Prostate gland (tissue), 2 donors: ENCODE measurements around the gene KCNJ15.

ENCODE experiments used
- POLR2A ChIP-seq: fragments of 450-650 bp; IDR thresholded peaks from one replicate; pipeline ENCODE4 v1.6.1; 2016; ENCODE audit warnings: antibody characterized with exemption, mild to moderate bottlenecking
- POLR2AphosphoS5 ChIP-seq: sonication (generic); formaldehyde crosslinking; IDR thresholded peaks from one replicate; pipeline ENCODE4 v1.6.1; 2017; ENCODE audit warnings: antibody characterized with exemption
- TF ChIP-seq, protein P1 (sequence below), 4 experiments: fragments of 200-600 bp in 2 of 4; fragments of 450-650 bp in 2 of 4; sonication (generic) in 2 of 4; IDR thresholded peaks; 1 replicate in 3 of 4; 2 replicates in 1 of 4; pipeline ENCODE4 v1.5.1; 2016 to 2019; ENCODE audit warnings: antibody characterized with exemption in 4 of 4, mild to moderate bottlenecking in 2 of 4, moderate library complexity in 2 of 4

DNA sequence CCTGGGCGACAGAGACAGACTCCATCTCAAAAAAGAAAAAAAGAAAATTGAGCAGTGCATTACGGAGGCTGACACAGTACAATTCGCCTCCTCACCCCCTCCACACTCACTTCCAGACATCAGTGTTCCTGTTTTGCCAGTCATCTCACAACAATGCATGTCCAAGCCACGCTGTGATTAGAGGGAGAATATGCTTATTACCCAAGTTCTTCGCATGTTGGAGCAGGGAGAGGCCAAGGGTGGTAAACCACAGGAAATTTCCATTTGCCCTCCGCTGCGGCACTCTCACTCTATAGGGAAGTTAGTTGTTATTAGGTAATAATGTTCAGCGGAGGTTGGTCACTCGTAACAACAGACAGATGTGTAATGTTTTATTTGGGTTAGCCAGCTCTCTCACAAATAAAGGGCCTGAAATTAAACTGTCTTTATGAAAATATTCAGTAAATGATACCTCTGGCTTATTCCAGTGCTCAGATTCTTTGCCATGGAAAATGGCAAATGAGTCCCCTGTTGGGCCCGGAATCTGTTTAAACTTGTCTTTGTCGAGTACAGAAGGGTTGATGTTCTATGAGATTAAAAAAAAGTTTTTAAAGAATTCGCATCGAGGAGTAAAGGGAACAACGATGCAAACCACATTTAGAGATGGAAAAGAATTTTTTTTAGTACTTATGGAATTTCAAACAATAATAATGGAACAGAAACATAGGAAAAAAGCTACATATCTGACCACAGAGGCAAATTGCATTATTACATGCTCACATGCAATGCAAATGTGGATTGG is 33.1 kb downstream of the KCNJ15 start:
- TF ChIP-seq, protein P1, sequence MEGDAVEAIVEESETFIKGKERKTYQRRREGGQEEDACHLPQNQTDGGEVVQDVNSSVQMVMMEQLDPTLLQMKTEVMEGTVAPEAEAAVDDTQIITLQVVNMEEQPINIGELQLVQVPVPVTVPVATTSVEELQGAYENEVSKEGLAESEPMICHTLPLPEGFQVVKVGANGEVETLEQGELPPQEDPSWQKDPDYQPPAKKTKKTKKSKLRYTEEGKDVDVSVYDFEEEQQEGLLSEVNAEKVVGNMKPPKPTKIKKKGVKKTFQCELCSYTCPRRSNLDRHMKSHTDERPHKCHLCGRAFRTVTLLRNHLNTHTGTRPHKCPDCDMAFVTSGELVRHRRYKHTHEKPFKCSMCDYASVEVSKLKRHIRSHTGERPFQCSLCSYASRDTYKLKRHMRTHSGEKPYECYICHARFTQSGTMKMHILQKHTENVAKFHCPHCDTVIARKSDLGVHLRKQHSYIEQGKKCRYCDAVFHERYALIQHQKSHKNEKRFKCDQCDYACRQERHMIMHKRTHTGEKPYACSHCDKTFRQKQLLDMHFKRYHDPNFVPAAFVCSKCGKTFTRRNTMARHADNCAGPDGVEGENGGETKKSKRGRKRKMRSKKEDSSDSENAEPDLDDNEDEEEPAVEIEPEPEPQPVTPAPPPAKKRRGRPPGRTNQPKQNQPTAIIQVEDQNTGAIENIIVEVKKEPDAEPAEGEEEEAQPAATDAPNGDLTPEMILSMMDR (IDR thresholded peaks at IDR 0.05): no peak
- no peak for TF ChIP-seq POLR2AphosphoS5
- no peak for TF ChIP-seq POLR2A
